Bronchial epithelial cell (primary cell): ENCODE results near the gene NEK3. TPM values are rescaled to one million over a fixed set of nuclear protein-coding genes. Genes with fewer than 3 reads are reported as not detected.
"Not testable (repeated sequence)": the region's sequence is repeated elsewhere in the genome, so short reads cannot be mapped to it uniquely, and the experiment has no call there.

Experiments
- DNase-seq: peaks from one replicate; pipeline ENCODE4 v3.0.0-alpha.2; 2010; ENCODE audit warnings: low read depth
- FAIRE-seq: peaks from 2 replicates; lab custom pipeline; 2011; peaks lifted over from hg19 to GRCh38; lab: Jason Lieb, UNC
- H3K27me3 ChIP-seq: 2 replicates; pipeline ENCODE4 v1.5.1; 2011; ENCODE audit warnings: low read length; ENCODE audit not compliant: control insufficient read depth, insufficient read depth
- H3K36me3 ChIP-seq: 2 replicates; pipeline ENCODE4 v1.5.1; 2011; ENCODE audit warnings: low read length; ENCODE audit not compliant: control insufficient read depth, insufficient read depth
- H3K4me3 ChIP-seq: 2 replicates; pipeline ENCODE4 v1.5.1; 2011; ENCODE audit warnings: mild to moderate bottlenecking, low read depth, low read length, control low read depth
- total RNA-seq: library from RNA; depleted of rRNA; stranded (reverse); fragments of >200 nt; gene quantifications from 2 replicates; pipeline ENCODE4 v1.2.1, GENCODE V29; 2014
- TF ChIP-seq, protein P1 (sequence below): IDR thresholded peaks from 2 replicates; pipeline ENCODE4 v1.5.1; 2011; ENCODE audit warnings: mild to moderate bottlenecking, moderate library complexity, low read length, control low read depth, inconsistent platforms; ENCODE audit not compliant: insufficient read depth, severe bottlenecking

The NEK3 gene
- total RNA-seq, 1 donor from 2014 or later: 6.8 TPM

DNA sequence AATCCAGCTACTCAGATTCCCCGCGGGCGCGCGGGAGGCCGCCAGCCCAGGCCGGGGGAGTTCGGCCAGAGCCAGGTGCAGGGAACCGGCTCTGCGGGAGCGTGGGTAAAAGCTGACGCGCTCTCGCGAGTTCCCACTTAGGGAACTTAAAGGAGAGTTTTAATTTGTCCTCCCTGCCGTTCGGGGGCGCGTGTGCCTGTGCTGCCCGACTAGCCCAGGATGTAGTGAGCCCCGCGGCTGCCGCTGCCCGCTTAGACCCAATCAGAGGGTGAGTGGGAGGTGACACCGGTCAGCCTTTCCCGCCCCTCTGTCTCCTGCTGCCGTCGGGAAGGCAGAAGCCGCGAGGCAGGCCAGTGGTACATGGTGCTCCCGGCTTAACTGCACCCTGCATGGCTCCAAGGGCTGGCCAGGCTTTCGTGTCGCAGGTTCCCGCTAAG lies 36.0 kb upstream of the NEK3 start:
- TF ChIP-seq, protein P1, sequence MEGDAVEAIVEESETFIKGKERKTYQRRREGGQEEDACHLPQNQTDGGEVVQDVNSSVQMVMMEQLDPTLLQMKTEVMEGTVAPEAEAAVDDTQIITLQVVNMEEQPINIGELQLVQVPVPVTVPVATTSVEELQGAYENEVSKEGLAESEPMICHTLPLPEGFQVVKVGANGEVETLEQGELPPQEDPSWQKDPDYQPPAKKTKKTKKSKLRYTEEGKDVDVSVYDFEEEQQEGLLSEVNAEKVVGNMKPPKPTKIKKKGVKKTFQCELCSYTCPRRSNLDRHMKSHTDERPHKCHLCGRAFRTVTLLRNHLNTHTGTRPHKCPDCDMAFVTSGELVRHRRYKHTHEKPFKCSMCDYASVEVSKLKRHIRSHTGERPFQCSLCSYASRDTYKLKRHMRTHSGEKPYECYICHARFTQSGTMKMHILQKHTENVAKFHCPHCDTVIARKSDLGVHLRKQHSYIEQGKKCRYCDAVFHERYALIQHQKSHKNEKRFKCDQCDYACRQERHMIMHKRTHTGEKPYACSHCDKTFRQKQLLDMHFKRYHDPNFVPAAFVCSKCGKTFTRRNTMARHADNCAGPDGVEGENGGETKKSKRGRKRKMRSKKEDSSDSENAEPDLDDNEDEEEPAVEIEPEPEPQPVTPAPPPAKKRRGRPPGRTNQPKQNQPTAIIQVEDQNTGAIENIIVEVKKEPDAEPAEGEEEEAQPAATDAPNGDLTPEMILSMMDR: no peak
- DNase-seq: peak; percentile 25
- Histone ChIP-seq H3K36me3 (no peaks in the 10 kb centered on the region), H3K27me3 (no peaks in the 10 kb centered on the region), H3K4me3 (peak overlapping the region; percentile 55)
- no peak for FAIRE-seq

DNA sequence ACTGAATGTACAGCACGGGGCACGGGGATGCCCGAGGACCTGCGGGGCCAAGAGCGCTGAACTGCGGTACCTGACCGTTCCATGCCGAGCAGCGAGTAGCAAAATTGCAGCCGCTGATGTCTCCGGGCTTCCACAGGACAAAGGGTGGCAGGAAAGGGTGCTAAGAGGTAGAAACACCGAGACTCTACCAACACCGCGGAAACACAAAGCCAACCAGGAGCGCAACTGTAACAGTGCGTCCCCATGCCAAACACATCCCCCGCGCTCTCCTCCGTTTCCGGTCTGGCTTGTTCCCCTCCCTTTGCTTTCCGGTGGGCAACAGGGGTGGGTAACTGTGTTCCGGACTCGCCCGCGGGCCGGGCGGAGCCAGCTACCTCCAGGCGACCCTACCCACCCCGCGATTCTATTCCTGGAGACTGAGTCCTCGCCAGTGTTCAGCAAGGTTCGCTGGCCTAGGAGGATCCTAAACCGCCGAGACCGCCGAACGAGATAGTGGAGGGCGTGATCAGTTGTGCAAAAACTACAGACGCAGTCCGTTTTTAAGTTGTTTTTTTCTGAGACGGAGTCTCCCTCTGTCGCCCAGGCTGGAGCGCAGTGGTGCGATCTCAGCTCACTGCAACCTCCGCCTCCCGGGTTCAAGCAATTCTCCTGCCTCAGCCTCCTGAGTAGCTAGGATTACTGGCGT lies 34.9 kb upstream of the NEK3 start:
- no peak for FAIRE-seq
- Histone ChIP-seq H3K36me3 (no peaks in the 10 kb centered on the region), H3K27me3 (no peaks in the 10 kb centered on the region), H3K4me3 (peak overlapping the region; percentile 55)
- DNase-seq: peak; percentile 58
- TF ChIP-seq, protein P1: no peak

DNA sequence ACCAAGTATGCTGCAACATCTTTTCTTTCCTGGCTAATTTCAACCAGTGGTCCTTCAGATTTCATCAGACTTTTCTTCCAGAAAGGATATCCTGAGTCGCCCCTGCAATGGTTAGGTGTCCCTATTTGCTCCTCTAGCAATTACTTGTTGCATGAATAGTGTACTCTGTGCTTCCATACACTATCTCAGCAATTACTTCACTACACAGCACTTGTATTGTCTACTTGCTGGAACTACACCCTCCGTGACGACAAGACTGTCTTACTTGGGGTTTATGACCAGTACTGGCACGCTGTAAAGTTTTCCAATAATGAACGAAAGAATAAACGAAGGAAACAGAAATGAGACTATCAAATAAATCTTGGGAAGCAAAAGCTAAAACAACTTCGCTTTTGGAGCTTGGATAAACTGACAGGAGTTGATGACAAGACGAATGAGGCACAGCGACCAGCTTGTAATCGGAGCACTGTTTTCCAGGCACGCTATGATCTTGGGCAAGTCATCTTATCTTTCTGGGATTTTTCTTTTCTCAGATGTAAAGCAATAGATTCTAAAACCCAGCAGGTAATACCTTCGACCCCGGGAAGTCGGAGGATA lies 34.3 kb upstream of the NEK3 start:
- not testable (repeated sequence) for FAIRE-seq, H3K36me3 ChIP-seq, H3K27me3 ChIP-seq
- DNase-seq: peak; percentile 17
- H3K4me3 ChIP-seq: peak overlapping the region; percentile 55

DNA sequence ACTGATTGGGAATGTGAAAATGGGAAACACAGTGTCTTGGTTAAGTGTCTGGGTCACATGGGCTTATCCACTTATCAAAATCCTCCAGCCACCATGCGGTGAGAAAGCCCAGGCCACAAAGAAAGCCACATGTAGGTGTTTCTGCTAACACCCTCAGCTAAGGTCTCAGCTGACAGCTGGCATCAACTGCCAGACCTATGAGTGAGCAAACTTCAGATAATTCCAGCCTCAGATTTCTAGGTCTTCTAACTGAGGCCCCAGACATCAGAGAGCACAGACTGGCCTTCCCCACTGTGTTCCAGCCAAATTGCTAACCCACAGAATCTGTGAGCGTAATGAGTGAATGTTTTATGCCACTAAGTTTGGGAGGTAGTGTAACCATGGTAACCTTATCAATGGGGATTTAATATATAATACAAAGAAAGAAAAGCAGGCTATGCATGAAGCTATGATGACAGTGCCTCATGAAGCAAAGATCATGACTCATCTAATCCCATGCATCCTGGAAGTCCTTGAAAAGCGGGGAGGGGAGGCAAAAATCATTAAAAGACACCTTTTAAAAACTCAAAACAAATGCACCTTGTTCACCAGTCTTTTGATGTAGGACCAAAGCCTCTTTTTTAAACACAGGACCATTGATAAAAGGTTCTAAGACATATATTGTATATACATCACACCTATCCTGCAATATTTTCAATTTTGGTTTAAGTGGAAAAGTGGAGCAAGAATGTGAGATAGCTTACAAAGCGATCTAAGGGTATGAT lies 28.2 kb upstream of the NEK3 start:
- not testable (repeated sequence) for H3K27me3 ChIP-seq, H3K36me3 ChIP-seq, H3K4me3 ChIP-seq
- DNase-seq: peak; percentile 47
- peak; percentile 43 for FAIRE-seq

DNA sequence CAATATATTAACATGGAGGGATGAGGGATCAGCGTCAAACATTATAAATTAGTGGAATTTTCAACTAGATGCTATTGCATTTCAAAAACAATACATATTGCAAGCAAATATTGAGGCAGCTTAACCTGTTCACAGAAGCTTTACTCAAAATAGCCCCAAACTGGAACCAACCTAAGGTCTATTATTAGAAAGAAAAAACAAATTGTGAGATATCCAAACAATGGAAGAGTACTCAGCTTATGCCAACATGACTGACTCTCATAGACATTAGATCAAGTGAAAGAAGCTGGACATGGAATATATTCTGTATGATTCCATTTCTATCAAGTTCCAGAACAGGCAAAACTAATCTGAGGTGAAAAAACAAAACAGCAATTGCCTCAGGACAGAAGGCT lies 27.6 kb upstream of the NEK3 start:
- DNase-seq (no peak), FAIRE-seq (no peak)
- Histone ChIP-seq H3K4me3 (no peak overlapping the region), H3K27me3 (no peaks in the 10 kb centered on the region), H3K36me3 (peaks cover 3% of the 10 kb centered on the region)
- TF ChIP-seq, protein P1: no peak

DNA sequence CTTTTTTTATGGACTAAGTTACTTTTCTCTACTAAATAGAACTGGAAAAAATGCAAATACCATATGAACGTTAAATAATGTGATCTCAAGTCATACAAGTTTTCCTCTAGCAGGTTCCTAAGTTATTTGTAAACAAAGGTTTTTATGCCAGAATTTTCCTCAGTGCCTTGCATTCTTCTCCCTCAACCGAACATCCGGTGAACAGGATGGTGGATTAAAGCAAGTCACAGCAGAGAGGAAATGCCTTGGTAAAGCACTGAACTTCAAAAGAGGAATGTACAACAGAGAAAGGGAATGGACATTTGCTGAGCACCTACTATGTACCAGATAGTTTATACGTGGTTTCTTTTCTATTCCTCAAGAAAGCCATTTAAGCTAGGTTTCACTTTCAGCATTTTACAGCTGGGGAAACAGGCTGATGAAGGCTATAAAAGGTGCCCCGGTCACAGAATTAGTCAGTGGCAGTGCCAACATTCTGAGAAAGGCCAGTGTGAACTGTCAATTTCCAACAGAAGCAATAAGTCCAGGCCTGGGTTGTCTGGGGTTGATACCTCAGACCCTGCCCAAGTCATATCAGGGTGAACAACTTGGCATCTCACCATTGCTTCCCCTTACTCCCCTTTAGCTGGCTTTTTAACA lies 22.0 kb upstream of the NEK3 start:
- H3K27me3 ChIP-seq, H3K36me3 ChIP-seq, DNase-seq, H3K4me3 ChIP-seq: not testable (repeated sequence)
- peak; percentile 77 for FAIRE-seq

DNA sequence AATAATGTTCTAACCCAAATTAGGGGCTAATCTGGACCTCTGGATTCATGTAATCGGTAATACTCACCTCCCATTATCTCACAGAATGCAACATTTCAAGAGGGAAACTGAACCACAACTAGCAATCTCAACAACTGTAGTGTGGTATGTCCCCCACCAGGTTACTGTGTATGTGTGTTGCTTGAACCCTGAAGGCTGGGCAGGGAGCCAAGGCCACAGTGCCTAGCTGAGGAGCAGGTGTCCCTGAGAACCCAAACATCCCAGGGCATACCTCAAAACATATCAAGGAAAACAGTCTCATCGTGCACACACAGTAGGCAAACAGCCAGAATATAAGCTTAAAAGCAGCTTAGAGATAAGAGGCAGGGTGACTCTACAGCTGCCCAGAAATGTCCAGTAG lies 20.5 kb upstream of the NEK3 start:
- Histone ChIP-seq H3K4me3 (no peak overlapping the region), H3K36me3 (peaks cover 2% of the 10 kb centered on the region), H3K27me3 (no peaks in the 10 kb centered on the region)
- TF ChIP-seq, protein P1: no peak
- FAIRE-seq: no peak
- no peak for DNase-seq
